K562 (cell line): ENCODE data around the gene HIVEP2. TPM values are rescaled to one million over a fixed set of nuclear protein-coding genes. Genes with fewer than 3 reads are reported as not detected.

Experiments used
- ATAC-seq: fragments of 200-7000 bp; cut with Tn5 transposase; 3 replicates; pipeline ENCODE4 v1.9.1; 2020; ENCODE audit warnings: moderate library complexity
- BruUV-seq: library from RNA; stranded (reverse); fragments of 400-500 nt; replicated peaks from 2 replicates; lab custom pipeline; 2021; lab: Mats Ljungman, UMichigan
- CTCF ChIA-PET: fragments of 300-600 bp; formaldehyde crosslinking; extraction: SDS; loops from one replicate; lab custom pipeline; 2021; ENCODE audit warnings: low intra/inter-chr PET ratio; lab: Yijun Ruan, JAX
- POLR2A ChIA-PET: fragments of 300-600, 350-650 bp; sonication (Branson Sonifier 250); formaldehyde crosslinking; extraction: SDS; loops from one replicate; lab custom pipeline; 2021; ENCODE audit warnings: antibody characterized with exemption, inconsistent platforms; lab: Yijun Ruan, JAX
- DNase-seq, 4 experiments: peaks; one replicate each; pipeline versions ENCODE4 v3.0.0 to v3.0.0-alpha.2; 2011 to 2018; ENCODE audit warnings: low spot score in 3 of 4, mixed read lengths in 3 of 4; ENCODE audit errors: extremely low read depth in 1 of 4
- FAIRE-seq: peaks from 2 replicates; lab custom pipeline; 2011; peaks lifted over from hg19 to GRCh38; lab: Jason Lieb, UNC
- H2AFZ ChIP-seq: 2 replicates; pipeline ENCODE4 v1.6.0; 2011; ENCODE audit warnings: low read depth, low read length, control low read depth, inconsistent platforms
- H3K27ac ChIP-seq: fragments of 200-600 bp; 3 replicates; pipeline ENCODE4 v1.8.0; 2011; ENCODE audit warnings: low read depth, mild to moderate bottlenecking, control low read depth, inconsistent platforms, low read length, moderate library complexity, mixed read lengths; ENCODE audit errors: extremely low read depth
- H3K27me3 ChIP-seq, 2 experiments: fragments of 300-600 bp in 1 of 2; 2 replicates in 1 of 2; 3 replicates in 1 of 2; pipeline versions ENCODE4 v1.6.0 to v1.8.0; 2011; ENCODE audit warnings: inconsistent platforms in 2 of 2, low read length in 2 of 2, mild to moderate bottlenecking in 1 of 2, mixed read lengths in 1 of 2, moderate library complexity in 1 of 2; ENCODE audit not compliant: control insufficient read depth in 2 of 2, insufficient read depth in 2 of 2
- H3K36me3 ChIP-seq: fragments of 300-600 bp; 3 replicates; pipeline ENCODE4 v1.8.0; 2011; ENCODE audit warnings: mild to moderate bottlenecking, low read length, inconsistent platforms; ENCODE audit not compliant: control insufficient read depth, insufficient read depth
- H3K4me1 ChIP-seq, 2 experiments: fragments of 200-600 bp in 1 of 2; replicated peaks in 1 of 2; 2 replicates in 1 of 2; 3 replicates in 1 of 2; pipeline versions ENCODE4 v1.5.1 to v1.8.0; 2011; ENCODE audit warnings: inconsistent platforms in 2 of 2, low read length in 2 of 2, mild to moderate bottlenecking in 1 of 2, mixed read lengths in 1 of 2, moderate library complexity in 1 of 2; ENCODE audit not compliant: control insufficient read depth in 2 of 2, insufficient read depth in 2 of 2
- H3K4me2 ChIP-seq: 2 replicates; pipeline ENCODE4 v1.6.1; 2011; ENCODE audit warnings: low read length, control low read depth, inconsistent platforms, mixed read lengths; ENCODE audit not compliant: insufficient read depth
- H3K4me3 ChIP-seq: fragments of 200-600 bp; sonication (generic), shearing (Covaris generic); 2 replicates; pipeline ENCODE4 v1.5.1; 2016; ENCODE audit warnings: control low read depth, inconsistent platforms
- H3K79me2 ChIP-seq: fragments of 200-600 bp; 3 replicates; pipeline ENCODE4 v1.8.0; 2011; ENCODE audit warnings: low read length, inconsistent platforms; ENCODE audit not compliant: control insufficient read depth, insufficient read depth
- H3K9ac ChIP-seq, 2 experiments: 2 replicates each; pipeline versions ENCODE4 v1.6.0 to v1.6.1; 2011; ENCODE audit warnings: low read depth in 2 of 2, low read length in 2 of 2, control low read depth in 1 of 2, inconsistent platforms in 1 of 2, mild to moderate bottlenecking in 1 of 2, mixed read lengths in 1 of 2; ENCODE audit not compliant: insufficient read depth in 1 of 2
- H3K9me1 ChIP-seq: one replicate; pipeline ENCODE4 v1.6.0; 2011; ENCODE audit warnings: inconsistent platforms, mild to moderate bottlenecking, low read length, moderate library complexity; ENCODE audit not compliant: control insufficient read depth, insufficient read depth
- H3K9me3 ChIP-seq: replicated peaks from 2 replicates; pipeline ENCODE4 v1.5.1; 2011; ENCODE audit warnings: low read depth, low read length, inconsistent platforms; ENCODE audit not compliant: control insufficient read depth, insufficient read depth
- H4K20me1 ChIP-seq: replicated peaks from 2 replicates; pipeline ENCODE4 v1.6.1; 2011; ENCODE audit warnings: low read length, inconsistent platforms, mixed read lengths; ENCODE audit not compliant: control insufficient read depth, insufficient read depth
- CBX1 ChIP-seq: sonication (generic); IDR thresholded peaks from 2 replicates; pipeline ENCODE4 v1.6.1; 2016; ENCODE audit warnings: antibody characterized with exemption, low read depth, mild to moderate bottlenecking
- FOXK1 ChIP-seq: sonication (generic); formaldehyde crosslinking; IDR thresholded peaks from 2 replicates; pipeline ENCODE4 v1.8.0; 2022; ENCODE audit warnings: missing genetic modification reagents, mild to moderate bottlenecking, borderline replicate concordance
- IRF1 ChIP-seq: sonication (generic); formaldehyde crosslinking; IDR thresholded peaks from 2 replicates; pipeline ENCODE4 v1.8.0; 2022; ENCODE audit warnings: missing genetic modification reagents, mild to moderate bottlenecking, borderline replicate concordance
- JUNB ChIP-seq: fragments of 450-650 bp; formaldehyde crosslinking; conservative IDR thresholded peaks from 2 replicates; pipeline ENCODE4 v1.4.0; 2020; ENCODE audit warnings: mild to moderate bottlenecking
- OTX1 ChIP-seq: fragments of 450-650 bp; formaldehyde crosslinking; IDR thresholded peaks from 2 replicates; pipeline ENCODE4 v1.4.0; 2022; ENCODE audit warnings: mild to moderate bottlenecking
- SMAD2 ChIP-seq: fragments of 150-350 bp; IDR thresholded peaks from 2 replicates; pipeline ENCODE4 v1.6.1; 2014; ENCODE audit warnings: low read depth, mild to moderate bottlenecking, low read length
- TARDBP ChIP-seq: fragments of 450-650 bp; IDR thresholded peaks from 2 replicates; pipeline ENCODE4 v1.6.1; 2016
- TCF3 ChIP-seq: sonication (generic); formaldehyde crosslinking; IDR thresholded peaks from 2 replicates; pipeline ENCODE4 v1.4.0; 2020; ENCODE audit warnings: mild to moderate bottlenecking, missing genetic modification reagents
- ZBTB11 ChIP-seq, 3 experiments: fragments of 200-800 bp in 1 of 3; fragments of 250-450 bp in 1 of 3; fragments of 450-650 bp in 1 of 3; sonication (Bioruptor Pico) in 1 of 3; sonication (Bioruptor generic) in 1 of 3; formaldehyde crosslinking in 1 of 3; IDR thresholded peaks; 2 replicates each; pipeline versions ENCODE4 v1.6.1 to v1.8.0; 2016 to 2022; ENCODE audit warnings: mild to moderate bottlenecking in 2 of 3, missing genetic modification characterization in 2 of 3, missing compliant biosample characterization in 1 of 3, moderate library complexity in 1 of 3
- ZBTB5 ChIP-seq: fragments of 450-650 bp; IDR thresholded peaks from 2 replicates; pipeline ENCODE4 v1.6.1; 2017; ENCODE audit warnings: antibody characterized with exemption
- ZC3H11A ChIP-seq: IDR thresholded peaks from 2 replicates; pipeline ENCODE4 v1.6.1; 2012; ENCODE audit warnings: low read depth, low read length, improper control_type of control experiment
- ZC3H4 ChIP-seq: sonication (generic); formaldehyde crosslinking; IDR thresholded peaks from 2 replicates; pipeline ENCODE4 v1.9.0; 2021; ENCODE audit warnings: missing genetic modification reagents, borderline replicate concordance
- ZFP1 ChIP-seq: fragments of 450-650 bp; formaldehyde crosslinking; IDR thresholded peaks from 2 replicates; pipeline ENCODE4 v1.4.0; 2020; ENCODE audit warnings: mild to moderate bottlenecking, mixed read lengths
- ZNF41 ChIP-seq: fragments of 250-450 bp; sonication (Bioruptor Pico); conservative IDR thresholded peaks from 2 replicates; pipeline ENCODE4 v1.4.0; 2020; ENCODE audit warnings: mild to moderate bottlenecking
- ZNF79 ChIP-seq: fragments of 250-450 bp; sonication (Bioruptor Pico); IDR thresholded peaks from 2 replicates; pipeline ENCODE4 v1.4.0; 2020; ENCODE audit warnings: low read depth, mild to moderate bottlenecking, moderate library complexity
- WGBS: fragments of 100-300 bp; shearing (Covaris generic); methylation state at CpG from one replicate; pipeline ENCODE4 v1.1.6; 2016; ENCODE audit warnings: low coverage, mixed read lengths; ENCODE audit not compliant: insufficient coverage; ENCODE audit errors: missing lambda C conversion rate; 5-methylcytosine and 5-hydroxymethylcytosine counted together
- in situ Hi-C: fragments of 300-500 bp; cut with MboI; formaldehyde crosslinking; loops from 4 replicates; pipeline ENCODE4 v1.15.0; 2018; ENCODE audit warnings: inconsistent platforms, mixed read lengths
- intact Hi-C: fragments of 100-400 bp; cut with micrococcal nuclease; formaldehyde crosslinking; loops from 2 replicates; pipeline ENCODE4 v1.14.2; 2022
- polyA plus RNA-seq, 8 experiments: library from polyadenylated mRNA; depleted of rRNA in 4 of 8; stranded (reverse) in 5 of 8; unstranded in 3 of 8; fragments of >200 nt; fragmentation: Nextera tagmentation in 2 of 8; fragmentation: Illumina TruSeq in 1 of 8; extraction: Ambion mirVana in 2 of 8; extraction: Trizol in 1 of 8; gene quantifications; 2 replicates each; pipeline versions ENCODE4 v1.2.1 to v1.2.3, GENCODE V29; 2011 to 2014; ENCODE audit warnings: inconsistent platforms in 1 of 8, missing spikeins in 1 of 8
- total RNA-seq, 7 experiments: library from RNA; depleted of rRNA in 6 of 7; stranded (reverse); fragments of >200 nt in 6 of 7; fragmentation: Illumina TruSeq in 2 of 7; extraction: Trizol in 2 of 7; gene quantifications; 2 replicates each; pipeline versions ENCODE4 v1.2.1 to v1.2.3, GENCODE V29; 2011 to 2021; ENCODE audit warnings: low replicate concordance in 1 of 7
- TF ChIP-seq, protein P1 (sequence below): fragments of 250-450 bp; sonication (Bioruptor Pico); IDR thresholded peaks from 2 replicates; pipeline ENCODE4 v1.4.0; 2020; ENCODE audit warnings: mild to moderate bottlenecking

HIVEP2 gene
- total and polyA plus RNA-seq, 9 of the 15 experiments (the other 6 are each of a cell fraction or from before 2014, with no cell fraction given): under 0.01 to 1.2 (median 0.31) TPM

DNA sequence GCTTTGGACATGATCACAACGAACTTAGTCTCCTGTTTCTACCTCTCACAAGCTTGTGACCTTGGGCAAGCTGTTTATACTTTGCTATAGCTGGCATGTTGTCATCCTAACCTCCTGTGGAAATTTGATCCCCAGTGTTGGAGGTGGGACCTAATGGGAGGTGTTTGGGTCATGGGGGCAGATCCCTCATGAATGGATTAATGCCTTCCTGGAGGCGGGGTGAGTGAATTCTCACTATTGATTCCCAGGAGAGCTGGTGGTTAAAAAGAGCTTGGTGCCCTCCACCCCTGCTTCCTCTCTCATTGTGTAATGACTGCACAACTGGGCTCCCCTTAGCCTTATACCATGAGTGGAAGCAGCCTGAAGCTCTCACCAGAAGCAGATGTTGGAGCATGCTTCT, 228.9 kb downstream of the HIVEP2 start:
- no peak overlapping the region for H2AFZ ChIP-seq
- no peaks in the 10 kb centered on the region for H3K4me1 ChIP-seq
- ATAC-seq: no peak
- no peak overlapping the region for H3K27ac ChIP-seq
- H4K20me1 ChIP-seq: no peaks in the 10 kb centered on the region
- CTCF ChIA-PET: no interaction called here
- POLR2A ChIA-PET: interaction anchor here (1.2 kb wide), 1 partner anchor 9 kb away, joined by 3 read pairs; no protein-coding TSS in a partner anchor
- no peaks in the 10 kb centered on the region for H3K36me3 ChIP-seq
- H3K4me2 ChIP-seq: no peak overlapping the region
- no peak for DNase-seq
- no peaks in the 10 kb centered on the region for H3K79me2 ChIP-seq
- H3K9ac ChIP-seq: no peak overlapping the region
- H3K9me1 ChIP-seq: no peaks in the 10 kb centered on the region
- no peak overlapping the region for H3K4me3 ChIP-seq
- H3K9me3 ChIP-seq: no peaks in the 10 kb centered on the region
- in situ Hi-C loops (no loop called here), intact Hi-C loops (no loop called here)
- H3K27me3 ChIP-seq: peaks cover 0 to 5% of the 10 kb centered on the region in 2 experiments; a peak in 1 of 5 replicates
- BruUV-seq: no TSS peak
- no peak for FAIRE-seq
- 4% methylated on average over 2 of the region's 2 CpGs for WGBS
- TF ChIP-seq IRF1 (CRISPR knock-in tag): no peak
- no peak for TF ChIP-seq FOXK1 (CRISPR knock-in tag)
- TF ChIP-seq CBX1: no peak
- no peak for TF ChIP-seq ZBTB11 (CRISPR knock-in tag; IDR thresholded peaks at IDR 0.05)
- TF ChIP-seq ZNF41: no peak
- no peak for TF ChIP-seq ZNF79 (CRISPR knock-in tag)
- no peak for TF ChIP-seq ZC3H4
- TF ChIP-seq TARDBP: no peak
- TF ChIP-seq, protein P1, sequence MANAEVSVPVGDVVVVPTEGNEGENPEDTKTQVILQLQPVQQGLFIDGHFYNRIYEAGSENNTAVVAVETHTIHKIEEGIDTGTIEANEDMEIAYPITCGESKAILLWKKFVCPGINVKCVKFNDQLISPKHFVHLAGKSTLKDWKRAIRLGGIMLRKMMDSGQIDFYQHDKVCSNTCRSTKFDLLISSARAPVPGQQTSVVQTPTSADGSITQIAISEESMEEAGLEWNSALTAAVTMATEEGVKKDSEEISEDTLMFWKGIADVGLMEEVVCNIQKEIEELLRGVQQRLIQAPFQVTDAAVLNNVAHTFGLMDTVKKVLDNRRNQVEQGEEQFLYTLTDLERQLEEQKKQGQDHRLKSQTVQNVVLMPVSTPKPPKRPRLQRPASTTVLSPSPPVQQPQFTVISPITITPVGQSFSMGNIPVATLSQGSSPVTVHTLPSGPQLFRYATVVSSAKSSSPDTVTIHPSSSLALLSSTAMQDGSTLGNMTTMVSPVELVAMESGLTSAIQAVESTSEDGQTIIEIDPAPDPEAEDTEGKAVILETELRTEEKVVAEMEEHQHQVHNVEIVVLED (CRISPR knock-in tag): no peak
- no peak for TF ChIP-seq TCF3 (CRISPR knock-in tag)
- TF ChIP-seq ZC3H11A: no peak
- no peak for TF ChIP-seq SMAD2
- TF ChIP-seq JUNB (CRISPR knock-in tag): no peak
- TF ChIP-seq OTX1 (CRISPR knock-in tag): no peak
- no peak for TF ChIP-seq ZBTB5
- TF ChIP-seq ZFP1: no peak
